NCI-H146 treated with DMSO at 0.1 percent for 48 hours (cell line): ENCODE data around the gene IGFBP6.

ENCODE experiments used
- DNase-seq: peaks from one replicate; lab custom pipeline; 2025; ENCODE audit not compliant: unreplicated experiment; lab: John Stamatoyannopoulos, UW

The IGFBP6 gene

GRCh38 chr12:53115112-53115890 is 17.8 kb downstream of the IGFBP6 start:
- DNase-seq, result no peak

DNA sequence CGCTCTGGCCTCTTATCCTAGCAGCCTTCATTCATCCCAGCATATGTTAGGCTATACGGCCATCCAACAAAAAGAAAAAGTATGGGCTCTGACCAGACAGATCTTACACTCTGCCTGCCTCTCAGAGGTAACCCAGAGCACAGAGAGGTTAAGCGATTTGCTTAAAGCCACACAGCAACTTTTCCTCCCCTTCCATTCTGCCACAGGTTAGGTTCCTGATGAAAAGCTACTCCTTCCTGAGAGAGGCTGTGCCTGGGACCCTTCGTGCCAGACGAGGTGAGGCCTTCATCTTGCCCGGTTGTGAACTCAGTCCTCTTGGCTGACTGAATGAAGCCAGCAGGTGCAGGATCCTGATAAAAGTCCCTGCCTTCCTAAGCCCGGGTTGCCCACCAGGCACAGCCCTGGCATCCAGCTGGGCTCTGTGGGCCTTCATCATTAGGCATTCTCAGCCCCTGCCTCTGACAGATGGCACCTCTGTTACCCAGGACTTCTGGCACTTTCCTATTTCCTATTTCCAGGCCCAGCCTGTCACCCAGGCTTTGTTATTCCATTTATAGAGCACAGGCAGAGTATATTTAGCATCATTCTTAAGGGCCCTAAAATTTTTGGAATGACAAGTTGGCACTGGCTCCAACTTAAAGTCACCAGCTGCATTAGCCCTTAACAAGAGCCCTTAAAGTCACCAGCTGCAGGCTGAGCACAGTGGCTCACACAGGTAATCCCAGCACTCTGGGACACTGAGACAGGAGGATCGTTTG is 18.6 kb downstream of the IGFBP6 start:
- DNase-seq, result no peak

- DNase-seq, result no peak
Measured at GRCh38 chr12:53118751-53119300, 21.4 kb downstream of the IGFBP6 start.

DNA sequence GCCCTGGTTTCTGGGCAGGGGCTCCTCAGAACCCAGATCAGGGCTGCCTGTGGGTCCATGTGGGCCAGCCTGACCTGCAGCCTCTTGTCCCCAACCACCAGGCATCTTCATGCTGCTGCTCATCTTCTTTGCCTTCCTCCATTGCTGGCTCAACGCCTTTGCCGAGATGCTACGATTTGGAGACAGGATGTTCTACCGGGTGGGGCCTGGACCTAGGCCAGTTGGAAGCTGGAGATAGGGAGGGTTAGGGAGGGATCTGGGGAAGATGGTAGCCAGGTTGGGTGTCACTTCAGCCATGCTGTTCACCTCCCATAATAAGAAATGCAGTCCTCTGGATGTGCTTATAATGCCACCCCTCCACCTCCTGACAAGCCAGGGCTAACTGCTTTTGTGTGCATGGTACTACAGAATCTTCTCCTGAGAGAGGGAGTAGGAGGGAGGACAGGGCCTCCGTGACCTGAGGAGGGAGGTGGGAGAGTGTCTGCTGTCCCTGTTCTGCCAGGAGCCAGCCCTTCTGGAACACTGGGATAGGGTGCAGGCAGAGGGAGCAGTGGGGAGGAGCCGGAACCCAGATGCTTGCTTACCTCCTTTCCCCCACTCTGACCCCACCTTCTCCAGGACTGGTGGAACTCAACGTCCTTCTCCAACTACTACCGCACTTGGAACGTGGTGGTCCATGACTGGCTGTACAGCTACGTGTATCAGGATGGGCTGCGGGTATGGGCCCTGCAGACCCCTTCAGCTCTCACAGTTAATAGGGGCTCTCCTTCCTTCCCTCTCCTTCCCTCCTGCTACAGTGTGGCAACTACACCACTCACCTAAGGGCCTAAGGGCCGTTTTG is 23.4 kb downstream of the IGFBP6 start:
- no peak for DNase-seq

GRCh38 chr12:53122961-53123468 is 25.5 kb downstream of the IGFBP6 start:
- no peak for DNase-seq

DNA sequence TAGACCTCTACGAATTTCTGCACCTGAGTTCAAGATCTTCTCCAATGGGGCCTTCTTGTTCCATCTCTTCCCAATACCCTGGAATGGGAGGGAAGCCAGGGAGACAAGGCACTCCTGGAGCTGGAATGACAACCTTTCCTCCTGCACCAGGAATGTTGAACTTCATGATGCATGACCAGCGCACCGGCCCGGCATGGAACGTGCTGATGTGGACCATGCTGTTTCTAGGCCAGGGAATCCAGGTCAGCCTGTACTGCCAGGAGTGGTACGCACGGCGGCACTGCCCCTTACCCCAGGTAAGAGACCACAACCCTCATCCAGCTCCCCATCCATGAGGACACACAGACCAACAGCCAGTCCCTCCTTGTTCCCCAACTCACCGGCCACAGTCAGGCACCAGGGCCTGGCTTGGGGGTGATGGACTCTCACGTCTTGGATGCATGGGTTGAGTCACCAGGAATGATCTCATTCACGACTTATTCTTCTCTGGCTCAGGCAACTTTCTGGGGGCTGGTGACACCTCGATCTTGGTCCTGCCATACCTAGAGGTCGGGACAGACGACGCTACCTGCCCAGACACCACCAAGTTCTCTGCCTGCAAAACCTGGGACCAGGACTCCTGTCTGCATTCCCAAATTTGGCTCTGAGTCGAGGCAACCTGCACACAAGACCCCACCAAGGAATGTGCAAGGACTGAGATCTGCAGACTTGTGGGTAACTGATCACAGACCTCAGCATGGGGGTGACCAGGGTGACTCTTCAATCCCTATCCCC is 26.3 kb downstream of the IGFBP6 start:
- DNase-seq, result no peak

DNA sequence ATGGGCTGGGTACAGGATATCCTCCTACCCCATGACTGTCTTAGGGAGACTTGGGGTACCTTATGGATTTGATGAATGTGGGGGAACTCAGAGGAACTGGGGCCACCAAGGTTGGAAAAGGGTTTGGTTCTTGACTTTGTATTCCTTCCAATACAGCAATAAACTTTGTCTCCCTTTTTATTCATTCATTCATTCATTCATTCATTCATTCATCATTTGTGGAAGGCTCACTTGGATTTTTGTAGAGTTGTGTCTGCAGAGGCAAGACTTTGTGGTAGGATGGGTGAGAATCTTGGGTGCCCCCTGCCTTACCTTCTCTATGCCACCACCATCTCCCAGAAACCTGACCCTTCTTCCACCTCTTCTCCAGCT is 26.9 kb downstream of the IGFBP6 start:
- no peak for DNase-seq

DNA sequence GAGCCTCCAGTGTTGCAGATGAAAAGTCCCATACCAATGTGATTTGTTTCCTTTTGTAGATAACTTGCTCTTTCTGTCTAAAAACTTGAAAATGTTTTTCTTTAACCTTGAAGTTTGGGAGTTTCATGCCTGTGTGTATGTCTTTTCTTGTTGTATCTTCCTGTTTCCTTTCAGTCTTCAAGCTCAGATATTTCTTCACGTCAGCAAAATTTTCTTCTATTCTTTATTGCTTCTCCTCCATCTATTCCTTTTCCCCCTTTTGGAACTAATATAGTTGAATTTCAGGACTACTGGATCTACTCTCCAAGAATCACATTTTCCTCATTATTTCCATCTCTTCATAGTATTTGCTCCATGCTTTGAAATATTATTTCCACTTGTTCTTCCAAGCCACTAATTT is 29.7 kb downstream of the IGFBP6 start:
- DNase-seq, result no peak

DNA sequence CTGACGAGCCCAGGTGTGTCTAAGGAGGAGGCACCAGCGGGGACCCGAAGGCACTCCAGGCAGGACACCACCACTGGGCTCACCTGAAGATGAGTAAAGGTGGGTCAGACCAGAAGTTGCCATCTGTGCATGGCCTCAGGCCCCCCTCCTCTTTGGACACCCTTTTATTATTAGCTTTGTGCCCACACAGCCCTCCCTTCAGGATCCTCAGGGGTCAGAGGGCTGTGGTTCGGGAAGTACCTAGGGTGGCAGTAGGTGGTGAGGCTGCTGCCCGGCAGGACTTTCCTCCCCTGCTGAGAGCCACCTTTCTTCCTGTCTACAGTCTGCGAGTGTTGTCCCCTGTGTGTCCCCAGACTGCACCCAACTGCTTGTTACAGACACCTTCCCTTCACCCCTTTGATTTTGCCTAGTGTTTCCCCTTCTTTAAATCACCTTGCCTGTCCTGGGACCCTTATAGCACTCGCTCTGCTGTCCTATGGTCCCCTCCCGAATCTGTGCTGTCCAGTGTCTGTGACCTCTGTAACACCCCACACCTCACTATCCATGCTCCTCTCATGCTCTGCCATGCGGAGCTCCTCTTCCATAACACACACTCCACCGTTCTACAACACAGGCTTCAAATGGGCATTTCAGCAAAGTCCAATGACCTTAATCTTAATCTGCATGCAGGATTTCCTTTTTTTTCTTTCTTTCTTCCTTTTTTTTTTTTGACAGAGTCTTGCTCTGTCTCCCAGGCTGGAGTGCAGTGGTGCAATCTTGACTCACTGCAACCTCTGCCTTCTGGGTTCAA is 31.5 kb downstream of the IGFBP6 start:
- no peak for DNase-seq

DNA sequence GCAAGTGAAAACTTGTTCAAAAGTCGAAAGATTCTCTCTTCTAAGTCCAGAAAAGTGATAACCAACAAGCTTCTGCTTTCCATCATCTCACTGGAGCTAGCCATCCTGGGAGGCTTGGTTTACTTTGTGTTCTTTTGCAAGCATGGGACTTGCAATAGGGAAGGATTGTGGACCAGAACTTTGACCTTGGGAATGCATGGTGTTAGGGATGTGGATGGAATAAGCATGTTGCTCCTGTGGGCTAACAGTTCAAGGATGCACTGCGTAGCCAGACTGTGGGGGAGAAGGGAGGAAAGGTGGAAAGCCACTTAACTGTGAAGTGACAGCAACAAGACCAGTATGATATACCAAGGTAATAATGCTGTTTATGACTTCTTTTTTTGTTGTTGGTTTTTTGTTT is 34.4 kb downstream of the IGFBP6 start:
- no peak for DNase-seq

- no peak for DNase-seq
Measured at GRCh38 chr12:53133722-53134121, 36.3 kb downstream of the IGFBP6 start.

DNA sequence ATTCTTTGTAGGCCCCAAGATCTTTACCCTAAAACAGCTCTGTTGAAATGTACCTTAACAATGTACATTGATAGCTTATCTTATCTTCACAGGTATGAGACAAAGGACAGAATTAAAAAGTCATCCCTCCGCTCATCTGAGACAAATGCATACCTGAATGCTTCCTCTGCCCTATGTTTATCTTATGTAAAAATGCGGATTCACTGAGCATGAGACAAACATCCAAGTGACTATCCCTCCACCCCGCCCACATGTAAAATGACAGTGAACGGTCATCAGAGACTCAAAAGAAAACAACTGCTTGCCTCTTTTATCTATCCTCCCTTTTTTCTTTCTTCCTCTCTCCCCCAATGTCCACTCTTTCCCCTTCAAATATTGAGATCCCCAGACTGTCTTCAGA is 45.9 kb downstream of the IGFBP6 start:
- no peak for DNase-seq

DNA sequence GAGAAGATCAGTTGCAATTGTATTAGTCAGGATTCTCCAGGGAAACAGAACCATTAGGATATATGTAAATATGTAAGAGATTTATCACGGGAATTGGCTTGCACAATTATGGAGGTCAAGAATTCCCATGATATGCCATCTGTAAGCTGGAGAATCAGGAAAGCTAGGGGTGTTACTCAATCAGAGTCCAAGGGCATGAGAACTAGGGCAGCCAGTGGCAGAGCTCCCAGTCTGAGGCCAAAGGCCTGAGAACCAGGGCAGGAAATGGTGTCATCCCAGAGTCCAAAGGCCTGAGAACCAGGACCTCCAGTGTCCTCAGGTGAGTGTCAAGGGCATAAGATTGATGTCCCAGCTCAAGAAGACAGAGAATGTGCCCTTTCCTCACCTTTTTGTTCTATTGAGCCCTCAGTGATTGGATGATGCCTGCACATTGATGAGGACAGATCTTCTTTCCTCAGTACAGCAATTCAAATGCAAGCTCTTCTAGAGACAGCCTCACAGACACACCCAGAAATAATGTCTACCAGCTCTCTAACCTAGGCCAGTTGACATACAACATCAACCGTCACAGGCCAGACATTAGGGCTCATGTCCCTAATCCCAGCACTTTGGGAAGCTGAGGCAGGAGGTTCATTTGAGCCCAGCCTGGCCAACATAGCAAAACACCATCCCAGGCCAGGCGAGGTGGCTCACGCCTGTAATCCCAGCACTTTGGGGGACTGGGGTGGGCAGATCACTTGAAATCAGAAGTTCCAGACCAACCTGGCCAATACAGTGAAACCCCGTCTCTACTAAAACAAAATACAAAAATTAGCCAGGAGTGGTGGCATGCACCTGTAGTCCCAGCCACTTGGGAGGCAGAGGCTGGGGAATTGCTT is 48.2 kb downstream of the IGFBP6 start:
- no peak for DNase-seq

- no peak for DNase-seq
Measured at GRCh38 chr12:53147181-53147580, 49.7 kb downstream of the IGFBP6 start.

DNA sequence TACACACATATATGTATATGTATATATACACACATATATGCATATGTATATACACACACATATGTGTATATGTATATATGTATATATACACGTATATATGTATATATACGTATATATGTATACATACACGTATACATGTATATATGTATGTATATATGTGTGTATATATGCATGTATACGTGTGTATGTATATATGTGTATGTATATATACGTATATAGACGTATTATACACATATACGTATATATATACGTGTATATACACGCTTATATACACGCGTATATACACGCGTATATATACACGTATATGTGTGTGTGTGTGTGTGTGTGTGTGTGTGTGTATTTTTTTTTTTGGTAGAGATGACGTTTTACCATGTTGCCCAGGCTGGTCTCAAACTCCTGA is 50.2 kb downstream of the IGFBP6 start:
- DNase-seq, result no peak

- DNase-seq, result no peak
Measured at GRCh38 chr12:53151039-53151438, 53.6 kb downstream of the IGFBP6 start.
